Loucy (cell line): Measurements from ENCODE around the gene ELOVL7.

Experiments
- EZH2phosphoT487 ChIP-seq: fragments of 200-600 bp; IDR thresholded peaks from 2 replicates; pipeline ENCODE4 v1.6.1; 2018; ENCODE audit warnings: antibody characterized with exemption, mild to moderate bottlenecking, moderate library complexity, borderline replicate concordance
- TF ChIP-seq, protein P1 (sequence below): fragments of 200-600 bp; sonication (generic); conservative IDR thresholded peaks from 2 replicates; pipeline ENCODE4 v1.5.1; 2014; ENCODE audit warnings: mild to moderate bottlenecking, antibody characterized with exemption, low read length

DNA sequence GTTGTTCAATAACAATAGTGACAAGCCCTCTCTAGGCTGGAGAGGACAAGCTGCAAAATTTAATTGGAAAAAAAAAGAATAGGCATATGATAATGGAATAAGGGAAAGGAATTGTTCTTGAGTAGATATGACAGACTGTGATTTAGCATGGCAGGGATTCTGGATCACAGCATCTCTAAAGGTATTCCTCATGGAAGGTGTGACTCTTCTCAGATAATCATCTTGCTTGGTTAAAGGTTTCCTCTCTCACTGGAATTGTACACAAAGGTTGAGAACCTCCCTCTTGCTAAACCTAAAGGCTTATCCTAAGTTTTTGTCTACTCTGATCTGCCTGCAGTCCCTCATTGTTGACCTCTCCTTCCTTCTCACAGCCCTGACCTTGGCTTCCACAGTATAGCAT, 31.6 kb downstream of the ELOVL7 start:
- TF ChIP-seq, protein P1, sequence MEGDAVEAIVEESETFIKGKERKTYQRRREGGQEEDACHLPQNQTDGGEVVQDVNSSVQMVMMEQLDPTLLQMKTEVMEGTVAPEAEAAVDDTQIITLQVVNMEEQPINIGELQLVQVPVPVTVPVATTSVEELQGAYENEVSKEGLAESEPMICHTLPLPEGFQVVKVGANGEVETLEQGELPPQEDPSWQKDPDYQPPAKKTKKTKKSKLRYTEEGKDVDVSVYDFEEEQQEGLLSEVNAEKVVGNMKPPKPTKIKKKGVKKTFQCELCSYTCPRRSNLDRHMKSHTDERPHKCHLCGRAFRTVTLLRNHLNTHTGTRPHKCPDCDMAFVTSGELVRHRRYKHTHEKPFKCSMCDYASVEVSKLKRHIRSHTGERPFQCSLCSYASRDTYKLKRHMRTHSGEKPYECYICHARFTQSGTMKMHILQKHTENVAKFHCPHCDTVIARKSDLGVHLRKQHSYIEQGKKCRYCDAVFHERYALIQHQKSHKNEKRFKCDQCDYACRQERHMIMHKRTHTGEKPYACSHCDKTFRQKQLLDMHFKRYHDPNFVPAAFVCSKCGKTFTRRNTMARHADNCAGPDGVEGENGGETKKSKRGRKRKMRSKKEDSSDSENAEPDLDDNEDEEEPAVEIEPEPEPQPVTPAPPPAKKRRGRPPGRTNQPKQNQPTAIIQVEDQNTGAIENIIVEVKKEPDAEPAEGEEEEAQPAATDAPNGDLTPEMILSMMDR: no peak
- no peak for TF ChIP-seq EZH2phosphoT487
